ENCODE measurements around the gene MMP13. TPM values are rescaled to one million over a fixed set of nuclear protein-coding genes. Genes with fewer than 3 reads are reported as not detected.

Gene MMP13
- total RNA-seq, 1 experiment from 2014 or later = 0.15 TPM

GRCh38 chr11:102967497-102967896 is 12.0 kb upstream of the MMP13 start:
- Histone ChIP-seq H3K36me3 (ENCODE audit: control insufficient read depth, insufficient read depth, low read length) (no peaks in the 10 kb centered on the region), H3K4me3 (ENCODE audit: low read depth in 2 of 2, low read length in 2 of 2) (no peak overlapping the region), H3K27ac (ENCODE audit: low read length) (no peak overlapping the region), H3K9me3 (ENCODE audit: control insufficient read depth, insufficient read depth, low read depth, low read length) (no peaks in the 10 kb centered on the region), H3K4me1 (ENCODE audit: control insufficient read depth, insufficient read depth, low read length) (no peaks in the 10 kb centered on the region), H3K27me3 (ENCODE audit: control insufficient read depth, insufficient read depth, low read length) (peaks cover 9% of the 10 kb centered on the region; the same call in 1 of the 2 replicates)
- no peak for ATAC-seq
- in situ Hi-C loops (cut with HindIII; ENCODE audit: low pct_unique_long_range_greater_than_20kb, low sequenced_read_pairs) = no loop called here
- intact Hi-C loops (cut with micrococcal nuclease; ENCODE audit: unreplicated experiment) = no loop called here
- DNase-seq (ENCODE audit: low read depth, low spot score) = no peak
- POLR2A ChIA-PET = no interaction called here
- CTCF ChIA-PET = no interaction called here
- no peak for TF ChIP-seq POLR2AphosphoS5 (IDR thresholded peaks at IDR 0.05; ENCODE audit: low read depth, low read length)
- TF ChIP-seq, protein P1, sequence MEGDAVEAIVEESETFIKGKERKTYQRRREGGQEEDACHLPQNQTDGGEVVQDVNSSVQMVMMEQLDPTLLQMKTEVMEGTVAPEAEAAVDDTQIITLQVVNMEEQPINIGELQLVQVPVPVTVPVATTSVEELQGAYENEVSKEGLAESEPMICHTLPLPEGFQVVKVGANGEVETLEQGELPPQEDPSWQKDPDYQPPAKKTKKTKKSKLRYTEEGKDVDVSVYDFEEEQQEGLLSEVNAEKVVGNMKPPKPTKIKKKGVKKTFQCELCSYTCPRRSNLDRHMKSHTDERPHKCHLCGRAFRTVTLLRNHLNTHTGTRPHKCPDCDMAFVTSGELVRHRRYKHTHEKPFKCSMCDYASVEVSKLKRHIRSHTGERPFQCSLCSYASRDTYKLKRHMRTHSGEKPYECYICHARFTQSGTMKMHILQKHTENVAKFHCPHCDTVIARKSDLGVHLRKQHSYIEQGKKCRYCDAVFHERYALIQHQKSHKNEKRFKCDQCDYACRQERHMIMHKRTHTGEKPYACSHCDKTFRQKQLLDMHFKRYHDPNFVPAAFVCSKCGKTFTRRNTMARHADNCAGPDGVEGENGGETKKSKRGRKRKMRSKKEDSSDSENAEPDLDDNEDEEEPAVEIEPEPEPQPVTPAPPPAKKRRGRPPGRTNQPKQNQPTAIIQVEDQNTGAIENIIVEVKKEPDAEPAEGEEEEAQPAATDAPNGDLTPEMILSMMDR (IDR thresholded peaks at IDR 0.05) = no peak
- TF ChIP-seq TCF7L2 (IDR thresholded peaks at IDR 0.05; ENCODE audit: low read depth, low read length) = no peak
- TF ChIP-seq SIN3A (IDR thresholded peaks at IDR 0.05; ENCODE audit: borderline replicate concordance, insufficient read depth, low read depth, low read length) = no peak
- TF ChIP-seq REST (IDR thresholded peaks at IDR 0.05; ENCODE audit: insufficient read depth in 1 of 2, low read depth in 2 of 2, low read length in 1 of 2) = no peak
- no TSS peak for BruUV-seq (replicated peaks)

GRCh38 chr11:102966011-102966410 is 10.5 kb upstream of the MMP13 start:
- CTCF ChIA-PET = no interaction called here
- TF ChIP-seq TCF7L2 (IDR thresholded peaks at IDR 0.05; ENCODE audit: low read depth, low read length) = no peak
- H3K36me3 ChIP-seq (ENCODE audit: control insufficient read depth, insufficient read depth, low read length) = no peaks in the 10 kb centered on the region
- peaks cover 5% of the 10 kb centered on the region; the same call in 1 of the 2 replicates for H3K27me3 ChIP-seq (ENCODE audit: control insufficient read depth, insufficient read depth, low read length)
- H3K27ac ChIP-seq (ENCODE audit: low read length) = no peak overlapping the region
- intact Hi-C loops (cut with micrococcal nuclease; ENCODE audit: unreplicated experiment) (no loop called here), in situ Hi-C loops (cut with HindIII; ENCODE audit: low pct_unique_long_range_greater_than_20kb, low sequenced_read_pairs) (no loop called here)
- H3K4me1 ChIP-seq (ENCODE audit: control insufficient read depth, insufficient read depth, low read length) = no peaks in the 10 kb centered on the region
- no peak overlapping the region for H3K4me3 ChIP-seq (ENCODE audit: low read depth in 2 of 2, low read length in 2 of 2)
- H3K9me3 ChIP-seq (ENCODE audit: control insufficient read depth, insufficient read depth, low read depth, low read length) = no peaks in the 10 kb centered on the region
- DNase-seq (ENCODE audit: low read depth, low spot score) = no peak
- BruUV-seq (replicated peaks) = no TSS peak
- POLR2A ChIA-PET = no interaction called here
- no peak for ATAC-seq

- Histone ChIP-seq H3K9me3 (ENCODE audit: control insufficient read depth, insufficient read depth, low read depth, low read length) (no peaks in the 10 kb centered on the region), H3K4me1 (ENCODE audit: control insufficient read depth, insufficient read depth, low read length) (no peaks in the 10 kb centered on the region), H3K36me3 (ENCODE audit: control insufficient read depth, insufficient read depth, low read length) (no peaks in the 10 kb centered on the region), H3K27ac (ENCODE audit: low read length) (no peak overlapping the region), H3K27me3 (ENCODE audit: control insufficient read depth, insufficient read depth, low read length) (peaks cover 2% of the 10 kb centered on the region; the same call in 1 of the 2 replicates), H3K4me3 (ENCODE audit: low read depth in 2 of 2, low read length in 2 of 2) (no peak overlapping the region)
- ChIA-PET POLR2A (no interaction called here), CTCF (interaction anchor here (0.6 kb wide), 1 partner anchor 22 kb away, joined by 4 read pairs; no protein-coding TSS in a partner anchor)
- intact Hi-C loops (cut with micrococcal nuclease; ENCODE audit: unreplicated experiment) = no loop called here
- DNase-seq (ENCODE audit: low read depth, low spot score) = no peak
- in situ Hi-C loops (cut with HindIII; ENCODE audit: low pct_unique_long_range_greater_than_20kb, low sequenced_read_pairs) = no loop called here
- TF ChIP-seq REST (IDR thresholded peaks at IDR 0.05; ENCODE audit: insufficient read depth in 1 of 2, low read depth in 2 of 2, low read length in 1 of 2) = no peak
- TF ChIP-seq, protein P1 (IDR thresholded peaks at IDR 0.05) = no peak
- TF ChIP-seq TCF7L2 (IDR thresholded peaks at IDR 0.05; ENCODE audit: low read depth, low read length) = no peak
- no peak for TF ChIP-seq POLR2AphosphoS5 (IDR thresholded peaks at IDR 0.05; ENCODE audit: low read depth, low read length)
- TF ChIP-seq SIN3A (IDR thresholded peaks at IDR 0.05; ENCODE audit: borderline replicate concordance, insufficient read depth, low read depth, low read length) = no peak
- BruUV-seq (replicated peaks) = no TSS peak
- no peak for ATAC-seq
Measured at GRCh38 chr11:102964867-102965266, 9.3 kb upstream of the MMP13 start.
